NCI-H345 (cell line): ENCODE measurements around the gene FOSB.
A peak's percentile ranks its signal among the peaks of the same experiment; 100 is the strongest.

Experiments
- DNase-seq: peaks from one replicate; lab custom pipeline; 2025; lab: John Stamatoyannopoulos, UW

Gene FOSB

GRCh38 chr19:45468803-45469131 is 971 bp downstream of the FOSB start:
- DNase-seq = no peak

GRCh38 chr19:45469132-45469944 is 1.5 kb downstream of the FOSB start:
- peak; percentile 90 for DNase-seq

GRCh38 chr19:45469945-45470761 is 2.4 kb downstream of the FOSB start:
- no peak for DNase-seq

- no peak for DNase-seq
Measured at GRCh38 chr19:45470762-45471081, 2.9 kb downstream of the FOSB start.

- no peak for DNase-seq
Measured at GRCh38 chr19:45471111-45471930, 3.5 kb downstream of the FOSB start.

- no peak for DNase-seq
Measured at GRCh38 chr19:45471931-45472562, 4.3 kb downstream of the FOSB start.

- DNase-seq = no peak
Measured at GRCh38 chr19:45472563-45473366, 5.0 kb downstream of the FOSB start.

- DNase-seq = no peak
Measured at GRCh38 chr19:45473367-45473681, 5.5 kb downstream of the FOSB start.

GRCh38 chr19:45473682-45474605 is 6.1 kb downstream of the FOSB start:
- DNase-seq = no peak

- DNase-seq = peak; percentile 22
Measured at GRCh38 chr19:45474606-45475521, 7.1 kb downstream of the FOSB start.

- no peak for DNase-seq
Measured at GRCh38 chr19:45475537-45476291, 7.9 kb downstream of the FOSB start.

- no peak for DNase-seq
Measured at GRCh38 chr19:45476304-45476703, 8.5 kb downstream of the FOSB start.

GRCh38 chr19:45477186-45477585 is 9.4 kb downstream of the FOSB start:
- no peak for DNase-seq

GRCh38 chr19:45477713-45478453 is 10.1 kb downstream of the FOSB start:
- peak; percentile 32 for DNase-seq

GRCh38 chr19:45478454-45479238 is 10.8 kb downstream of the FOSB start:
- DNase-seq = peak; percentile 82

GRCh38 chr19:45483033-45483432 is 15.2 kb downstream of the FOSB start:
- no peak for DNase-seq
